H9 (cell line): ENCODE data around the gene HOXB8. TPM values are rescaled to one million over a fixed set of nuclear protein-coding genes. Genes with fewer than 3 reads are reported as not detected.
A peak's percentile ranks its signal among the peaks of the same experiment; 100 is the strongest.

Experiments used
- DNase-seq: peaks from one replicate; pipeline ENCODE4 v3.0.0-alpha.2; 2017
- H2AFZ ChIP-seq: one replicate; pipeline ENCODE4 v1.6.1; 2013; ENCODE audit warnings: mild to moderate bottlenecking, low read length, control low read depth, moderate library complexity
- H2AK5ac ChIP-seq: 2 replicates; pipeline ENCODE4 v1.6.1; 2013; ENCODE audit warnings: low read length, control low read depth, mixed read lengths; ENCODE audit not compliant: insufficient read length
- H2BK120ac ChIP-seq: one replicate; pipeline ENCODE4 v1.6.1; 2013; ENCODE audit warnings: low read depth, mild to moderate bottlenecking, low read length, control low read depth, inconsistent platforms; ENCODE audit not compliant: poor library complexity, severe bottlenecking
- H2BK12ac ChIP-seq: 2 replicates; pipeline ENCODE4 v1.6.1; 2013; ENCODE audit warnings: low read length, control low read depth, mixed read lengths, low read depth; ENCODE audit not compliant: insufficient read length
- H2BK15ac ChIP-seq: 2 replicates; pipeline ENCODE4 v1.6.1; 2013; ENCODE audit warnings: low read depth, low read length, control low read depth
- H2BK20ac ChIP-seq: one replicate; pipeline ENCODE4 v1.6.1; 2013; ENCODE audit warnings: low read depth, mild to moderate bottlenecking, low read length, control low read depth, inconsistent platforms; ENCODE audit not compliant: poor library complexity, severe bottlenecking
- H2BK5ac ChIP-seq: 2 replicates; pipeline ENCODE4 v1.6.1; 2013; ENCODE audit warnings: low read length, control low read depth, mixed read lengths; ENCODE audit not compliant: insufficient read length
- H3K14ac ChIP-seq: 2 replicates; pipeline ENCODE4 v1.6.1; 2013; ENCODE audit warnings: low read length, control low read depth; ENCODE audit not compliant: insufficient read depth
- H3K18ac ChIP-seq: 2 replicates; pipeline ENCODE4 v1.6.1; 2013; ENCODE audit warnings: low read depth, mild to moderate bottlenecking, mixed read lengths, low read length, control low read depth; ENCODE audit not compliant: insufficient read length
- H3K23ac ChIP-seq: 2 replicates; pipeline ENCODE4 v1.6.1; 2013; ENCODE audit warnings: low read length, control low read depth, mixed read lengths, low read depth; ENCODE audit not compliant: insufficient read length
- H3K23me2 ChIP-seq: 2 replicates; pipeline ENCODE4 v1.6.1; 2013; ENCODE audit warnings: low read depth, mild to moderate bottlenecking, mixed read lengths, low read length, control low read depth; ENCODE audit not compliant: insufficient read length, poor library complexity, severe bottlenecking
- H3K27ac ChIP-seq: 2 replicates; pipeline ENCODE4 v1.5.1; 2013; ENCODE audit warnings: low read length, control low read depth, mixed read lengths, low read depth; ENCODE audit not compliant: insufficient read length
- H3K27me3 ChIP-seq: 2 replicates; pipeline ENCODE4 v1.6.1; 2013; ENCODE audit warnings: low read length, control low read depth, inconsistent platforms; ENCODE audit not compliant: insufficient read depth
- H3K4ac ChIP-seq: 2 replicates; pipeline ENCODE4 v1.6.1; 2013; ENCODE audit warnings: low read depth, mild to moderate bottlenecking, control low read depth, inconsistent platforms, low read length, moderate library complexity
- H3K4me1 ChIP-seq: 2 replicates; pipeline ENCODE4 v1.6.1; 2013; ENCODE audit warnings: low read length, control low read depth, inconsistent platforms; ENCODE audit not compliant: insufficient read depth
- H3K4me2 ChIP-seq: 2 replicates; pipeline ENCODE4 v1.6.1; 2013; ENCODE audit warnings: low read length, control low read depth, mixed read lengths; ENCODE audit not compliant: insufficient read length, insufficient read depth
- H3K56ac ChIP-seq: 2 replicates; pipeline ENCODE4 v1.6.1; 2013; ENCODE audit warnings: low read depth, mild to moderate bottlenecking, mixed read lengths, low read length, control low read depth; ENCODE audit not compliant: insufficient read length
- H3K79me1 ChIP-seq: 2 replicates; pipeline ENCODE4 v1.6.1; 2013; ENCODE audit warnings: low read depth, mild to moderate bottlenecking, moderate library complexity, low read length, control low read depth, inconsistent platforms; ENCODE audit not compliant: insufficient read depth, poor library complexity, severe bottlenecking
- H3K79me2 ChIP-seq: 2 replicates; pipeline ENCODE4 v1.6.1; 2013; ENCODE audit warnings: low read length, control low read depth, inconsistent platforms; ENCODE audit not compliant: insufficient read depth
- H3K9ac ChIP-seq: 2 replicates; pipeline ENCODE4 v1.6.1; 2013; ENCODE audit warnings: low read length, control low read depth, mixed read lengths; ENCODE audit not compliant: insufficient read length; ENCODE audit errors: extremely low read depth
- H3K9me3 ChIP-seq: one replicate; pipeline ENCODE4 v1.6.1; 2013; ENCODE audit warnings: low read depth, low read length, inconsistent platforms; ENCODE audit not compliant: control insufficient read depth
- H3T11ph ChIP-seq: one replicate; pipeline ENCODE4 v1.6.1; 2013; ENCODE audit warnings: mild to moderate bottlenecking, low read length, control low read depth, inconsistent platforms
- H4K20me1 ChIP-seq: one replicate; pipeline ENCODE4 v1.6.1; 2013; ENCODE audit not compliant: control insufficient read depth, insufficient read length, insufficient read depth
- H4K5ac ChIP-seq: 2 replicates; pipeline ENCODE4 v1.6.1; 2013; ENCODE audit warnings: low read depth, mild to moderate bottlenecking, mixed read lengths, low read length, control low read depth; ENCODE audit not compliant: insufficient read length
- H4K8ac ChIP-seq: replicated peaks from 2 replicates; pipeline ENCODE4 v1.6.1; 2013; ENCODE audit warnings: low read length, control low read depth, mixed read lengths, low read depth; ENCODE audit not compliant: insufficient read length
- H4K91ac ChIP-seq: 2 replicates; pipeline ENCODE4 v1.6.1; 2013; ENCODE audit warnings: low read depth, mild to moderate bottlenecking, moderate library complexity, mixed read lengths, low read length, control low read depth; ENCODE audit not compliant: insufficient read length
- H3K27ac Mint-ChIP-seq, 3 experiments: 2 replicates in 2 of 3; 3 replicates in 1 of 3; pipeline ENCODE4 v1.8.0; 2020 to 2021; ENCODE audit warnings: mixed read lengths in 3 of 3, mild to moderate bottlenecking in 1 of 3, moderate library complexity in 1 of 3
- H3K27me3 Mint-ChIP-seq: 2 replicates; pipeline ENCODE4 v1.8.0; 2021; ENCODE audit warnings: low read depth, mild to moderate bottlenecking, moderate library complexity, mixed read lengths
- H3K36me3 Mint-ChIP-seq, 3 experiments: 2 replicates in 2 of 3; 3 replicates in 1 of 3; pipeline ENCODE4 v1.8.0; 2020 to 2021; ENCODE audit warnings: low read depth in 3 of 3, mixed read lengths in 3 of 3; ENCODE audit not compliant: insufficient read depth in 1 of 3
- H3K4me1 Mint-ChIP-seq, 2 experiments: 2 replicates each; pipeline ENCODE4 v1.8.0; 2020; ENCODE audit warnings: mixed read lengths in 2 of 2
- H3K4me3 Mint-ChIP-seq, 2 experiments: 2 replicates in 1 of 2; 3 replicates in 1 of 2; pipeline ENCODE4 v1.8.0; 2020 to 2021; ENCODE audit warnings: mild to moderate bottlenecking in 2 of 2, mixed read lengths in 2 of 2, moderate library complexity in 1 of 2
- H3K9me3 Mint-ChIP-seq, 2 experiments: 2 replicates in 1 of 2; 3 replicates in 1 of 2; pipeline ENCODE4 v1.8.0; 2020; ENCODE audit warnings: mild to moderate bottlenecking in 2 of 2, mixed read lengths in 2 of 2, moderate library complexity in 1 of 2
- WGBS: extraction: QIAGEN DNeasy Blood & Tissue Kit; methylation state at CpG from one replicate; pipeline ENCODE4 v1.1.7; 2013; ENCODE audit warnings: missing lambda C conversion rate, low lambda C conversion rate, mixed read lengths; ENCODE audit not compliant: insufficient read length; ENCODE audit errors: extremely low coverage; 5-methylcytosine and 5-hydroxymethylcytosine counted together
- total RNA-seq: library from RNA; stranded (reverse); gene quantifications from 2 replicates; pipeline ENCODE4 v1.2.1, GENCODE V29; 2021
- TF ChIP-seq, protein P1 (sequence below): fragments of 200-600 bp; sonication (generic); conservative IDR thresholded peaks from 3 replicates; pipeline ENCODE4 v1.8.0; 2021; ENCODE audit warnings: antibody characterized with exemption, mild to moderate bottlenecking

HOXB8 gene
- total RNA-seq, 1 experiment from 2014 or later: not detected

DNA sequence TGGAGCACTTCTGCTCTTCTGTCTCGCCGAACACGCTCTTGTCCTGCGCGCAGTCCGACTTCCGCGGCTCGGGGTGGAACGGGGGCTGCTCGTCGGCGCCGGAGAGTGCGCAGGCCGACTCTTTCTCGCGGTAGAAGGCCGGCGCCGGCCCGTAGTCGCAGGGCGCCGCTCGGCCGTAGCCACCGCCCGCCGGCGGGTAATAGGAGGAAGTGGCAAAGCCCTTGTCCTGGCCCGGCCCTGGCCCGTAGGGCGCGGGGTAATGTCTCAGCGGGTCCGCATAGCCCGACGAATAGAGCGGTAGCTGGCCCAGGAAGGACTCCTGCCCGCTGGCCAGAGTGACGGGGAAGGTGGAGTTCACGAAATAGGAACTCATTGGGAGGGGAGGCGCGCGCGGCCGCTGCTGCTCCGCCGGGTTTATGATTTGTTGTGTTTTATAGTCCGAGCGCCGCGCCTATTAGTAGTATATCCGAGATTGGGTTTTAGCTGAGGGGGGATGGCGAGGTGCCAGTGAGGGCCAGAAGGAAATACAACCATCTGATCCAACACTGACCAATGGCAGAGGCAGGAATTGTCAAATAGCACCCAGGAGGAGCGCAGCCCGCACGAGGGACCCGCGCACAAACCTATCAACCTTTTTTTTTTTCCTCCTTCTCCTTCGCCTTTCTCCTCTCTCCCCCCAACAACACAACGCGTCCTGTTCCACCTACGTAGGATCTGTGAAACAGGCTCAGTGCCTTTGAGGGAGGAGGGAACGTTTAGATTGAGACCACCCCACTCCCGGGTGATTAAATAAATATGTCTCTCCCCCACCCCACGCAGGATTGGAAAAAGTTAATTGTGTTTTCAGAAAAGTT, 17.1 kb downstream of the HOXB8 start:
- H3K4me2 ChIP-seq: peak overlapping the region; percentile 13
- H3K79me2 ChIP-seq: no peaks in the 10 kb centered on the region
- H2AK5ac ChIP-seq: no peak overlapping the region
- H3K4me1 Mint-ChIP-seq: peaks cover 8 to 28% of the 10 kb centered on the region in 2 experiments
- H3K4me3 Mint-ChIP-seq: peak overlapping the region in 1 of 2 experiments; percentile 39; a peak in 2 of 5 replicates
- H3K14ac ChIP-seq: no peak overlapping the region
- DNase-seq: no peak
- no peaks in the 10 kb centered on the region for H3K79me1 ChIP-seq
- no peak overlapping the region for H2BK12ac ChIP-seq
- H3K27ac ChIP-seq: no peak overlapping the region
- no peak overlapping the region for H4K91ac ChIP-seq
- H3K4me1 ChIP-seq: no peaks in the 10 kb centered on the region
- no peak overlapping the region for H3T11ph ChIP-seq
- H3K56ac ChIP-seq: no peak overlapping the region
- no peak overlapping the region for H2BK5ac ChIP-seq
- H3K9ac ChIP-seq: no peak overlapping the region
- H3K18ac ChIP-seq: no peak overlapping the region
- no peaks in the 10 kb centered on the region for H4K20me1 ChIP-seq
- H3K27me3 ChIP-seq: peaks cover 99% of the 10 kb centered on the region
- H4K5ac ChIP-seq: no peak overlapping the region
- H2BK120ac ChIP-seq: no peak overlapping the region
- H3K4ac ChIP-seq: no peak overlapping the region
- no peaks in the 10 kb centered on the region for H3K9me3 ChIP-seq
- WGBS: no CpG with 5 or more reads among the region's 68 CpGs
- no peak overlapping the region for H3K23ac ChIP-seq
- peaks cover 0 to 21% of the 10 kb centered on the region in 2 experiments; a peak in 2 of 5 replicates for H3K9me3 Mint-ChIP-seq
- no peaks in the 10 kb centered on the region for H3K36me3 Mint-ChIP-seq
- H3K23me2 ChIP-seq: no peaks in the 10 kb centered on the region
- no peak overlapping the region for H4K8ac ChIP-seq
- H3K27ac Mint-ChIP-seq: no peak overlapping the region
- no peak overlapping the region for H2AFZ ChIP-seq
- TF ChIP-seq, protein P1, sequence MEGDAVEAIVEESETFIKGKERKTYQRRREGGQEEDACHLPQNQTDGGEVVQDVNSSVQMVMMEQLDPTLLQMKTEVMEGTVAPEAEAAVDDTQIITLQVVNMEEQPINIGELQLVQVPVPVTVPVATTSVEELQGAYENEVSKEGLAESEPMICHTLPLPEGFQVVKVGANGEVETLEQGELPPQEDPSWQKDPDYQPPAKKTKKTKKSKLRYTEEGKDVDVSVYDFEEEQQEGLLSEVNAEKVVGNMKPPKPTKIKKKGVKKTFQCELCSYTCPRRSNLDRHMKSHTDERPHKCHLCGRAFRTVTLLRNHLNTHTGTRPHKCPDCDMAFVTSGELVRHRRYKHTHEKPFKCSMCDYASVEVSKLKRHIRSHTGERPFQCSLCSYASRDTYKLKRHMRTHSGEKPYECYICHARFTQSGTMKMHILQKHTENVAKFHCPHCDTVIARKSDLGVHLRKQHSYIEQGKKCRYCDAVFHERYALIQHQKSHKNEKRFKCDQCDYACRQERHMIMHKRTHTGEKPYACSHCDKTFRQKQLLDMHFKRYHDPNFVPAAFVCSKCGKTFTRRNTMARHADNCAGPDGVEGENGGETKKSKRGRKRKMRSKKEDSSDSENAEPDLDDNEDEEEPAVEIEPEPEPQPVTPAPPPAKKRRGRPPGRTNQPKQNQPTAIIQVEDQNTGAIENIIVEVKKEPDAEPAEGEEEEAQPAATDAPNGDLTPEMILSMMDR: no peak
- peaks cover 100% of the 10 kb centered on the region for H3K27me3 Mint-ChIP-seq
- H2BK15ac ChIP-seq: no peak overlapping the region
- no peak overlapping the region for H2BK20ac ChIP-seq
